ENCODE results near the gene CCDC87.
A peak's percentile ranks its signal among the peaks of the same experiment; 100 is the strongest.
"Not testable (repeated sequence)": the region's sequence is repeated elsewhere in the genome, so short reads cannot be mapped to it uniquely, and the experiment has no call there.

Gene CCDC87

DNA sequence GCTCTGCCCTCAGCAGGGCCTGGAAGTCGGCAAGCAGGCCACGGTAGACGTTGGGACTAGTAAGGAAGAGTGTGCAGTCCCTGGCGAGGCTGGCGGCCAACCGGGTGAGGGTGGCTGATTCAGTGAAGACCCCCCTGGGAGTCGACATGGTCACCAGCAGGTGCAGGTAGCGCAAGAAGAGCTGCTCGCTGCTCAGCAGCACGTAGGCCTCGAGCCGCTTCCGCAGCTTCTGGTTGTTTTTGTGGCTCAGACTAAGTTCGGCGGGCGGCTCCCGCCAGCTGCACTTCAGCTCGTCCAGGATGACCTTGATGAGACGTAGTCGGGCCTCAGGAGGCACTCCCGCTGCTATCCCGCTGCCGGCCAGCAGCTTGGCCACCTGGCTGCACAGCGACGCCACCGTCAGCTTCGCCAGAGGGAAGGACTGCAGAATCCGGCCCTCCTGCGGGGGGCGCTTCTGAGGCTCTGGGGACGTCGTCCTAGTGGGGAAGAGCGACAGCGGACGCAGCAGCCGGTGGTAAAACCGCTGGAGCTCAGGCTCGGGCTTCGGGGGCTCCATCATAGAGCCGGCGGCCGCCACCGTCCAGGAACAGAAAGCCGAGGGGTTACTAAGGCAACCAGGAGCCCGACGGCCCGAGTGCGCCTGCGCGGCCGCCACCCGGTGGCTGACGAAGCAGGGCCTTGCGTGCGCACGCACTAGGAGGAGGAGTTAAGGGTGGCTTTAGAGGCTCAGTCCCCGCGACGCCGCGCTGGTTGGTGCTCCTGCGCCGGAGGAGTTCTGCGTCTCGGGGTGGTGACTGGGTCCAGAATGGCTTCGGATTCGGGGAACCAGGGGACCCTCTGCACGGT lies at the start of gene CCDC87, which contains the start of gene CCS:
Gene CCDC87, minus strand, starts transcription at position 607 of the 846 bp plus-strand sequence. Its CDS starts 48 bp downstream, at position 559.
Gene CCS, plus strand, starts transcription at position 729 of the 846 bp plus-strand sequence. Its CDS starts 77 bp downstream, at position 806.
- DNase-seq (ENCODE audit: low read depth) = peak; percentile 86

- DNase-seq (ENCODE audit: low read depth) = no peak
Observed at GRCh38 chr11:66641834-66642233, 49.0 kb upstream of the CCDC87 start.

DNA sequence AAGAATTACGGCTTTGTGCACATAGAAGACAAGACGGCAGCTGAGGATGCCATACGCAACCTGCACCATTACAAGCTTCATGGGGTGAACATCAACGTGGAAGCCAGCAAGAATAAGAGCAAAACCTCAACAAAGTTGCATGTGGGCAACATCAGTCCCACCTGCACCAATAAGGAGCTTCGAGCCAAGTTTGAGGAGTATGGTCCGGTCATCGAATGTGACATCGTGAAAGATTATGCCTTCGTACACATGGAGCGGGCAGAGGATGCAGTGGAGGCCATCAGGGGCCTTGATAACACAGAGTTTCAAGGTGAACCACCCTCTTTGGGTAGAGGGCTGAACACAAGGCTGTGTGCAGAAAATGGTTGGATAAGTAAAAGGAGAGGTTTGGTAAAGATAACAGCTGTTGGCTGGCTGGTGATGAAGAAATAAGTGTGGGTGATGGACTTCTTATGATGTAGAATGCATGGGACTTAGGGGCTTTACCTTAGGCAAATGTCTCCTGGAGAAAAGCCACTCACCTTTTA lies 47.0 kb upstream of the CCDC87 start:
- DNase-seq (ENCODE audit: low read depth) = not testable (repeated sequence)

GRCh38 chr11:66639066-66639813 lies 46.4 kb upstream of the CCDC87 start:
- DNase-seq (ENCODE audit: low read depth) = no peak

GRCh38 chr11:66638177-66639065 lies 45.6 kb upstream of the CCDC87 start, which contains the start of gene RBM4:
RBM4 (plus strand) TSS chr11:66638703; CDS start chr11:66639712, 1,009 bp downstream.
- peak; percentile 100 for DNase-seq (ENCODE audit: low read depth)

- no peak for DNase-seq (ENCODE audit: low read depth)
Observed at GRCh38 chr11:66637557-66638176, 44.8 kb upstream of the CCDC87 start.

- DNase-seq (ENCODE audit: low read depth) = no peak
Observed at GRCh38 chr11:66636411-66636810, 43.5 kb upstream of the CCDC87 start.

DNA sequence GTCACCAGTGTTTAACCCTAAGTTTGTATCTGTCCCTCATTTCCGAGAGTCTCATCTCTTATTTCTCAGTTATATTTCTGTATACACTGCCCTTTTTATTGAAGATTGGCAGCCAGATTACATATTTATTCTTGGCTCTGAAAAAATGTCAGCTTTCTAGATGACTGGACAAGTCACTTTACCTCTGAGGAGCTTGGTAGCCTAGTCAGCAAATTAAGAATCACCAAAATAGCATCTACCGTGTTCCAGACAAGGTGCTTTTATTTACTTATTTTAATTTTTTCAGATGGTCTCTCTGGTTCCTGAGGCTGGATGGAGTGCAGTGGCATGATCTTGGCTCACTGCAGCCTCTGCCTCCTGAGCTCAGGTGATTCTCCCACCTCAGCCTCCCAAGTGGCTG lies 40.1 kb upstream of the CCDC87 start:
- no peak for DNase-seq (ENCODE audit: low read depth)

GRCh38 chr11:66631883-66632282 lies 39.0 kb upstream of the CCDC87 start:
- no peak for DNase-seq (ENCODE audit: low read depth)

DNA sequence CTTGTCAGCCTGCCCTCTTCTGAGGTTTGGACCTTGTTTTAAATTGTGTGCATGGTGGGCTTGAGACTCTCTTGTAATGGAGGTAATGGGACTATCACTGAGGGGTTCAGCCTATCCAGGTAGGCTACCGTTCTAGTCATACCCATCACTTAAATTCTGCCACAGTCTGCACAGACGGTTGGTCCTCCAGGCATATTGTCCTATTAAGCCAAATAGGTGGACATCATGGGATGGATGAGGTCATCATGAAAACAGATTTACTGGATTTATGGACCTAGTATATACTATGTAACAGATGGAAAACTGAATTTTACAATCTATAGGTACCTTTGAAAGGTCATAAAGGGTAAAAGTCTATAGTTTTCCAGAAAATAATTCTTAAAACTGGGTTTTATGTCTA lies 36.5 kb upstream of the CCDC87 start:
- DNase-seq (ENCODE audit: low read depth) = no peak

DNA sequence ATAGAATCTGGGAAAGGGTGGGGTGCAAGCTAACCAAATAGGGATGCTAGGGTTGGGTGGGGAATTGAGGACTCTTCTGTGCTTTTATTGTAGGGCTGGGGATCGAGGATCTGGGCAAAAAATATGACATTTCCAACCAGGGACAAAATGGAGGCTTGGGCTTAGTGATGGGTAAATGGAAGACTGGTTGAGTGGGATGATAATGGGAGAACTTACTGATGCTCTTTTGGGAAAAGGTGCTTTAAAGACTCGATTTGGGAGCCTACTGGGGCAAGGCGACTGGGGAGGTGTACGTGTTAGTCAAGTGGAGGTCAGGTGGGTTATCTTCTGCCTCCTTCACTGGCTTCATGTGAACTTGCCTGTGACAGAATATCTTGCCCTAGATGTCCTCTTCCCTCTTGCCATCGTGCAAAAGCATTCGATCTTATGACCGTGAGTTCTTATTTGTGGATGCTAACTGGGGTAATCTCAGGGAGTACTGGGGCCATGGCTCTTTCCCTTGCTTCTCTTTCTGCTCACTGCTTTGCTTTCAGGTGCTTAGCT lies 35.3 kb upstream of the CCDC87 start:
- DNase-seq (ENCODE audit: low read depth) = no peak

- DNase-seq (ENCODE audit: low read depth) = no peak
Observed at GRCh38 chr11:66626926-66627325, 34.1 kb upstream of the CCDC87 start.

GRCh38 chr11:66626382-66626781 lies 33.5 kb upstream of the CCDC87 start:
- no peak for DNase-seq (ENCODE audit: low read depth)

- no peak for DNase-seq (ENCODE audit: low read depth)
Observed at GRCh38 chr11:66625752-66626149, 32.9 kb upstream of the CCDC87 start.

DNA sequence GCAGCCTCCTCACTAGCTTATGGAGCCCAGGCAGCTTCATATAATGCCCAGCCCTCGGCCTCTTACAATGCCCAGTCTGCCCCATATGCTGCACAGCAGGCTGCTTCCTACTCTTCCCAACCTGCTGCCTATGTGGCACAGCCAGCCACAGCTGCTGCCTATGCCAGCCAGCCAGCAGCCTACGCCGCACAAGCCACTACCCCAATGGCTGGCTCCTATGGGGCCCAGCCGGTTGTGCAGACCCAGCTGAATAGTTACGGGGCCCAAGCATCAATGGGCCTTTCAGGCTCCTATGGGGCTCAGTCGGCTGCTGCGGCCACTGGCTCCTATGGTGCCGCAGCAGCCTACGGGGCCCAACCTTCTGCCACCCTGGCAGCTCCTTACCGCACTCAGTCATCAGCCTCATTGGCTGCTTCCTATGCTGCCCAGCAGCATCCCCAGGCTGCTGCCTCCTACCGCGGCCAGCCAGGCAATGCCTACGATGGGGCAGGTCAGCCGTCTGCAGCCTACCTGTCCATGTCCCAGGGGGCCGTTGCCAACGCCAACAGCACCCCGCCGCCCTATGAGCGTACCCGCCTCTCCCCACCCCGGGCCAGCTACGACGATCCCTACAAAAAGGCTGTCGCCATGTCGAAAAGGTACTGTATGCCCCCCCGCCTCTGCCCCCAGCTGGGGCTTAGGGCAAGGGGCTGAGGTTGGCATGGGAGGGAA lies 32.3 kb upstream of the CCDC87 start:
- no peak for DNase-seq (ENCODE audit: low read depth)

DNA sequence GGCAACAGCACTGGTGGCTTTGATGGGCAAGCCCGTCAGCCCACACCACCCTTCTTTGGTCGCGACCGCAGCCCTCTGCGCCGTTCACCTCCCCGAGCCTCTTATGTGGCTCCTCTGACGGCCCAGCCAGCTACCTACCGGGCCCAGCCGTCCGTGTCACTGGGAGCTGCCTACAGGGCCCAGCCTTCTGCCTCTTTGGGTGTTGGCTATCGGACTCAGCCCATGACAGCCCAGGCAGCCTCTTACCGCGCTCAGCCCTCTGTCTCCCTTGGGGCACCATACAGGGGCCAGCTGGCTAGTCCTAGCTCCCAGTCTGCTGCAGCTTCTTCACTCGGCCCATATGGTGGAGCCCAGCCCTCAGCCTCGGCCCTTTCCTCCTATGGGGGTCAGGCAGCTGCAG lies 31.6 kb upstream of the CCDC87 start:
- DNase-seq (ENCODE audit: low read depth) = no peak

GRCh38 chr11:66619080-66619554 lies 26.3 kb upstream of the CCDC87 start:
- DNase-seq (ENCODE audit: low read depth) = peak; percentile 41

DNA sequence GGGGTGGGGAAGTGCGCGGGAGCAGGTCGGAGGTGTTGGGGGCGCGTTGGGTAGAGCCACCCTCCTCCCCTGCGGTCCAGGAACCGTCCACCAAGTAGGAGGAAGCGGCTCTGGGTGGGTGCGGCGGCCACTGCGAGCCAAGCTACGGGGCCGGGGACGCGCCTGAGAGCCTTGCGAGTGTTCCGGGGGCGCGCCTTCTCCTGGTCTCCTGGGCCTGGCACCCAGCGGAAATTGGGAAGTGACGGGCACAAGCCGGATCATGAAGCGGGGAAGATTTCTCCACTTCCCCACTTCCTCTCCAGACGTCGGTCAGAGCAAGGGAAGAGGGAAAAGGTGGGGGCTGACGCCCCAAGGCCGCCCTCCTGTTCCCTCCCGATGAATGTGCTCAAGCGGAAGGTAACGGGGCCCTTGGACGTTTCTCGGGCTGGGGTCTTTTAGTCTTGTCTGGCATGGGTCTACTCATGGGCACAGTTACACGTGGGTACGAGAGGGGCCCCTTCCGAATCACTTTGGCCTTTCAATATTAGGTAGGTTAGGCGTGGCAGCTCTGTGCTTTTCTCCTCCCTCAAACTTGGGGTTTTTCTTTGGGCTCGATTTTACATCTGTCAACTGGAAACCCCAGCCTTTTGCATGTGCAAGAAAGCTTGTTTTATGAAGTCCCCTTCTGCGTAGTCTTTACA lies 24.4 kb upstream of the CCDC87 start:
- peak; percentile 25 for DNase-seq (ENCODE audit: low read depth)

DNA sequence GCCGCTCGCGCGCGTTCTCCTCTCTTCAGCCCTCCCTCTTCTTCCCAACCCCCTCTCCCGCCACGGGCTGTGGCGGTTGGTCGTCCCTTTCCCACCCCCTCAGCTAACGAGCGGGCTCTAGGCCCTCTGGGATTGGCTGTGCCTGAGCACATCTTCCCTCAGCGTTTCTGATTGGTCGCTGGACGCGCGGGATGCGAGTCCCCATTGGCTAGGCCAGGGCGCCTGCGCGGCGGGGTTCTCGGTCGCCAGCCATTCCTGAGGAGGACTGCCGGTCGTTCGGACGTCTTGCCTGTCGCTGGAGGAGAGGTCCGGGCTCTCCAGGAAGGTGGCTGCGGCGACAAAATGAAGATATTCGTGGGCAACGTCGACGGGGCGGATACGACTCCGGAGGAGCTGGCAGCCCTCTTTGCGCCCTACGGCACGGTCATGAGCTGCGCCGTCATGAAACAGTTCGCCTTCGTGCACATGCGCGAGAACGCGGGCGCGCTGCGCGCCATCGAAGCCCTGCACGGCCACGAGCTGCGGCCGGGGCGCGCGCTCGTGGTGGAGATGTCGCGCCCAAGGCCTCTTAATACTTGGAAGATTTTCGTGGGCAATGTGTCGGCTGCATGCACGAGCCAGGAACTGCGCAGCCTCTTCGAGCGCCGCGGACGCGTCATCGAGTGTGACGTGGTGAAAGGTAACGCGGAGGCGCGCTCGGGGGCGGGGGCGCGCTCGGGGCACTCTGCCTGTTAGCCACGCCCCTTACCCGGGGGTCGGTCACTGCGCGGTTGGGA lies 23.7 kb upstream of the CCDC87 start, which contains the start of gene RBM14:
Gene RBM14, plus strand, starts transcription at position 252 of the 776 bp plus-strand sequence. Its CDS starts 91 bp downstream, at position 343.
- peak; percentile 99 for DNase-seq (ENCODE audit: low read depth)
